Suprapubic skin (tissue), 4 donors: ENCODE data around the gene CDC37. TPM values are rescaled to one million over a fixed set of nuclear protein-coding genes. Genes with fewer than 3 reads are reported as not detected.

Experiments used
- DNase-seq, 2 donors: peaks; one replicate each; pipeline ENCODE4 v3.0.0-alpha.2; 2019; ENCODE audit warnings: low spot score in 2 of 2
- H3K27ac ChIP-seq: fragments of 200-600 bp; sonication (generic); one replicate; pipeline ENCODE4 v1.5.1; 2019
- H3K27me3 ChIP-seq: fragments of 200-600 bp; sonication (generic); one replicate; pipeline ENCODE4 v1.5.1; 2019
- H3K36me3 ChIP-seq: fragments of 200-600 bp; sonication (generic); one replicate; pipeline ENCODE4 v1.5.1; 2019
- H3K4me1 ChIP-seq: fragments of 200-600 bp; sonication (generic); one replicate; pipeline ENCODE4 v1.5.1; 2019
- H3K4me3 ChIP-seq: fragments of 200-600 bp; sonication (generic); one replicate; pipeline ENCODE4 v1.5.1; 2019; ENCODE audit warnings: mild to moderate bottlenecking
- H3K9me3 ChIP-seq: fragments of 200-600 bp; sonication (generic); one replicate; pipeline ENCODE4 v1.5.1; 2019
- CTCF ChIP-seq, 2 donors: fragments of 200-600 bp in 1 of 2; fragments of 450-650 bp in 1 of 2; sonication (generic) in 1 of 2; IDR thresholded peaks; one replicate each; pipeline ENCODE4 v1.5.1; 2016 to 2019; ENCODE audit warnings: antibody characterized with exemption in 2 of 2, mild to moderate bottlenecking in 1 of 2, moderate library complexity in 1 of 2
- EP300 ChIP-seq: sonication (generic); formaldehyde crosslinking; IDR thresholded peaks from one replicate; pipeline ENCODE4 v1.6.1; 2017; ENCODE audit warnings: antibody characterized with exemption
- POLR2A ChIP-seq, 2 donors: fragments of 450-650 bp; IDR thresholded peaks; one replicate each; pipeline ENCODE4 v1.6.1; 2017; ENCODE audit warnings: antibody characterized with exemption in 2 of 2, mild to moderate bottlenecking in 2 of 2, moderate library complexity in 2 of 2
- POLR2AphosphoS5 ChIP-seq, 3 donors: sonication (generic); formaldehyde crosslinking; IDR thresholded peaks; one replicate each; pipeline ENCODE4 v1.6.1; 2017; ENCODE audit warnings: antibody characterized with exemption in 3 of 3
- WGBS: methylation state at CpG from one replicate; pipeline ENCODE4 v1.1.5; 2018; 5-methylcytosine and 5-hydroxymethylcytosine counted together
- total RNA-seq, 4 donors: library from RNA; depleted of rRNA; stranded (reverse); fragments of >200 nt; gene quantifications; one replicate each; pipeline ENCODE4 v1.1.0, GENCODE V29; 2016

CDC37 gene
- total RNA-seq, 4 donors from 2014 or later, result 91.7 to 178 (median 109) TPM

- H3K27me3 ChIP-seq, result peaks cover 78% of the 10 kb centered on the region
- H3K27ac ChIP-seq, result no peak overlapping the region
- TF ChIP-seq CTCF (IDR thresholded peaks at IDR 0.05), result no peak
- TF ChIP-seq POLR2AphosphoS5 (IDR thresholded peaks at IDR 0.05), result no peak
- TF ChIP-seq POLR2A (IDR thresholded peaks at IDR 0.05), result no peak
- TF ChIP-seq EP300, result no peak
- no peaks in the 10 kb centered on the region for H3K36me3 ChIP-seq
- H3K4me3 ChIP-seq, result no peak overlapping the region
- H3K4me1 ChIP-seq, result peaks cover 54% of the 10 kb centered on the region
- no peak for DNase-seq
- 61% methylated on average over 3 of the region's 3 CpGs for WGBS
- no peaks in the 10 kb centered on the region for H3K9me3 ChIP-seq
Observed at GRCh38 chr19:10422846-10423245, 19.5 kb upstream of the CDC37 start.

- TF ChIP-seq POLR2AphosphoS5 (IDR thresholded peaks at IDR 0.05), result no peak
- no peak for TF ChIP-seq EP300
- TF ChIP-seq CTCF (IDR thresholded peaks at IDR 0.05), result no peak
- TF ChIP-seq POLR2A (IDR thresholded peaks at IDR 0.05), result no peak
- Histone ChIP-seq H3K9me3 (no peaks in the 10 kb centered on the region), H3K4me3 (no peak overlapping the region), H3K36me3 (no peaks in the 10 kb centered on the region), H3K4me1 (peaks cover 62% of the 10 kb centered on the region), H3K27ac (no peak overlapping the region), H3K27me3 (peaks cover 86% of the 10 kb centered on the region)
- no peak for DNase-seq
- 45% methylated on average over 4 of the region's 4 CpGs for WGBS
Observed at GRCh38 chr19:10422046-10422461, 18.7 kb upstream of the CDC37 start.

GRCh38 chr19:10421240-10422045 is 18.1 kb upstream of the CDC37 start:
- Histone ChIP-seq H3K36me3 (no peaks in the 10 kb centered on the region), H3K4me1 (peaks cover 64% of the 10 kb centered on the region), H3K27ac (no peak overlapping the region), H3K27me3 (peaks cover 87% of the 10 kb centered on the region), H3K4me3 (no peak overlapping the region), H3K9me3 (no peaks in the 10 kb centered on the region)
- no peak for DNase-seq
- 29% methylated on average over 7 of the region's 17 CpGs for WGBS
- TF ChIP-seq EP300 (no peak), POLR2AphosphoS5 (IDR thresholded peaks at IDR 0.05) (no peak), CTCF (IDR thresholded peaks at IDR 0.05) (no peak), POLR2A (IDR thresholded peaks at IDR 0.05) (no peak)

- peaks cover 72% of the 10 kb centered on the region for H3K4me1 ChIP-seq
Observed at GRCh38 chr19:10420444-10421239, 17.3 kb upstream of the CDC37 start, which contains the start of gene PDE4A. Gene PDE4A (plus strand): TSS chr19:10420538. CDS start chr19:10420765, 227 bp downstream.

More at GRCh38 chr19:10420444-10421239, 17.3 kb upstream of the CDC37 start, which contains the start of gene PDE4A:
- TF ChIP-seq POLR2A (IDR thresholded peaks at IDR 0.05) (no peak), POLR2AphosphoS5 (IDR thresholded peaks at IDR 0.05) (no peak), EP300 (no peak), CTCF (IDR thresholded peaks at IDR 0.05) (peak in 1 of 2 donors; percentile 48)
- Histone ChIP-seq H3K9me3 (no peaks in the 10 kb centered on the region), H3K27me3 (peaks cover 87% of the 10 kb centered on the region), H3K27ac (no peak within 1 kb of the TSS), H3K36me3 (no peaks in the 10 kb centered on the region), H3K4me3 (peak within 1 kb of the TSS; percentile 38)
- DNase-seq, result no peak
- WGBS, result 0% methylated on average over 7 of the region's 104 CpGs
